ENCODE data around the gene NQO2. TPM values are rescaled to one million over a fixed set of nuclear protein-coding genes. Genes with fewer than 3 reads are reported as not detected.

NQO2 gene
- total RNA-seq, 1 donor from 2014 or later, result 9.4 TPM

GRCh38 chr6:2979819-2980464 is 19.8 kb upstream of the NQO2 start:
- TF ChIP-seq CTCF (IDR thresholded peaks at IDR 0.05; ENCODE audit: insufficient read depth, low read depth, low read length) (no peak), EZH2 (IDR thresholded peaks at IDR 0.05; ENCODE audit: insufficient read depth, low read length) (no peak)
- peaks cover 23% of the 10 kb centered on the region for H3K4me1 ChIP-seq (ENCODE audit: insufficient read depth, low read length)
- peak; percentile 63 for DNase-seq (ENCODE audit: low read depth)
- peaks cover 21% of the 10 kb centered on the region for H3K4me1 Mint-ChIP-seq (ENCODE audit: low read depth, unreplicated experiment)
- H3K36me3 Mint-ChIP-seq (ENCODE audit: low read depth, unreplicated experiment), result no peaks in the 10 kb centered on the region
- no peaks in the 10 kb centered on the region for H3K27me3 ChIP-seq (ENCODE audit: insufficient read depth, low read length)
- H3K9me3 Mint-ChIP-seq (ENCODE audit: unreplicated experiment), result no peaks in the 10 kb centered on the region
- no peaks in the 10 kb centered on the region for H3K79me2 ChIP-seq (ENCODE audit: insufficient read depth, low read length)
- no peak overlapping the region for H3K4me2 ChIP-seq (ENCODE audit: low read length)
- no peaks in the 10 kb centered on the region for H3K9me3 ChIP-seq (ENCODE audit: insufficient read depth, low read depth, low read length)
- FAIRE-seq, result no peak
- H2AFZ ChIP-seq (ENCODE audit: low read depth, low read length), result no peak overlapping the region
- H3K9ac ChIP-seq (ENCODE audit: low read length), result no peak overlapping the region
- no peaks in the 10 kb centered on the region for H3K36me3 ChIP-seq (ENCODE audit: insufficient read depth, low read length)
- no peaks in the 10 kb centered on the region for H4K20me1 ChIP-seq (ENCODE audit: insufficient read depth, low read length)
- peaks cover 11% of the 10 kb centered on the region for H3K27me3 Mint-ChIP-seq (ENCODE audit: low read depth, unreplicated experiment)
- H3K27ac ChIP-seq (ENCODE audit: low read depth, low read length), result no peak overlapping the region
- H3K4me3 ChIP-seq (ENCODE audit: insufficient read depth, low read depth, low read length), result no peak overlapping the region
- H3K4me3 Mint-ChIP-seq (ENCODE audit: unreplicated experiment), result no peak overlapping the region
- H3K27ac Mint-ChIP-seq (ENCODE audit: unreplicated experiment), result no peak overlapping the region

- no peaks in the 10 kb centered on the region for H3K9me3 Mint-ChIP-seq (ENCODE audit: unreplicated experiment)
- no peaks in the 10 kb centered on the region for H3K27me3 ChIP-seq (ENCODE audit: insufficient read depth, low read length)
- H2AFZ ChIP-seq (ENCODE audit: low read depth, low read length), result no peak overlapping the region
- no peak overlapping the region for H3K27ac Mint-ChIP-seq (ENCODE audit: unreplicated experiment)
- no peak overlapping the region for H3K4me3 ChIP-seq (ENCODE audit: insufficient read depth, low read depth, low read length)
- H3K4me2 ChIP-seq (ENCODE audit: low read length), result no peak overlapping the region
- no peaks in the 10 kb centered on the region for H3K9me3 ChIP-seq (ENCODE audit: insufficient read depth, low read depth, low read length)
- no peaks in the 10 kb centered on the region for H3K79me2 ChIP-seq (ENCODE audit: insufficient read depth, low read length)
- peaks cover 21% of the 10 kb centered on the region for H3K4me1 Mint-ChIP-seq (ENCODE audit: low read depth, unreplicated experiment)
- no peak overlapping the region for H3K27ac ChIP-seq (ENCODE audit: low read depth, low read length)
- FAIRE-seq (no peak), DNase-seq (ENCODE audit: low read depth) (no peak)
- no peak for TF ChIP-seq CTCF (IDR thresholded peaks at IDR 0.05; ENCODE audit: insufficient read depth, low read depth, low read length)
- no peak for TF ChIP-seq EZH2 (IDR thresholded peaks at IDR 0.05; ENCODE audit: insufficient read depth, low read length)
- peaks cover 23% of the 10 kb centered on the region for H3K4me1 ChIP-seq (ENCODE audit: insufficient read depth, low read length)
- H4K20me1 ChIP-seq (ENCODE audit: insufficient read depth, low read length), result no peaks in the 10 kb centered on the region
- no peaks in the 10 kb centered on the region for H3K36me3 Mint-ChIP-seq (ENCODE audit: low read depth, unreplicated experiment)
- no peak overlapping the region for H3K9ac ChIP-seq (ENCODE audit: low read length)
- no peak overlapping the region for H3K4me3 Mint-ChIP-seq (ENCODE audit: unreplicated experiment)
- no peaks in the 10 kb centered on the region for H3K36me3 ChIP-seq (ENCODE audit: insufficient read depth, low read length)
- H3K27me3 Mint-ChIP-seq (ENCODE audit: low read depth, unreplicated experiment), result peaks cover 11% of the 10 kb centered on the region
These were observed 19.2 kb upstream of the NQO2 start for GRCh38 chr6:2980465-2980855.

- no peak overlapping the region for H3K9ac ChIP-seq (ENCODE audit: low read length)
- H3K27ac Mint-ChIP-seq (ENCODE audit: unreplicated experiment), result no peak overlapping the region
- H3K4me2 ChIP-seq (ENCODE audit: low read length), result no peak overlapping the region
- no peaks in the 10 kb centered on the region for H3K36me3 Mint-ChIP-seq (ENCODE audit: low read depth, unreplicated experiment)
- no peaks in the 10 kb centered on the region for H4K20me1 ChIP-seq (ENCODE audit: insufficient read depth, low read length)
- no peaks in the 10 kb centered on the region for H3K9me3 ChIP-seq (ENCODE audit: insufficient read depth, low read depth, low read length)
- TF ChIP-seq CTCF (IDR thresholded peaks at IDR 0.05; ENCODE audit: insufficient read depth, low read depth, low read length), result no peak
- no peak for TF ChIP-seq EZH2 (IDR thresholded peaks at IDR 0.05; ENCODE audit: insufficient read depth, low read length)
- H3K4me3 ChIP-seq (ENCODE audit: insufficient read depth, low read depth, low read length), result no peak overlapping the region
- DNase-seq (ENCODE audit: low read depth), result no peak
- H3K27me3 ChIP-seq (ENCODE audit: insufficient read depth, low read length), result no peaks in the 10 kb centered on the region
- H3K9me3 Mint-ChIP-seq (ENCODE audit: unreplicated experiment), result no peaks in the 10 kb centered on the region
- H3K4me1 Mint-ChIP-seq (ENCODE audit: low read depth, unreplicated experiment), result peaks cover 15% of the 10 kb centered on the region
- no peak overlapping the region for H3K27ac ChIP-seq (ENCODE audit: low read depth, low read length)
- FAIRE-seq, result no peak
- no peaks in the 10 kb centered on the region for H3K79me2 ChIP-seq (ENCODE audit: insufficient read depth, low read length)
- H3K4me1 ChIP-seq (ENCODE audit: insufficient read depth, low read length), result peaks cover 25% of the 10 kb centered on the region
- H3K36me3 ChIP-seq (ENCODE audit: insufficient read depth, low read length), result no peaks in the 10 kb centered on the region
- peaks cover 11% of the 10 kb centered on the region for H3K27me3 Mint-ChIP-seq (ENCODE audit: low read depth, unreplicated experiment)
- no peak overlapping the region for H3K4me3 Mint-ChIP-seq (ENCODE audit: unreplicated experiment)
- H2AFZ ChIP-seq (ENCODE audit: low read depth, low read length), result no peak overlapping the region
These were observed 17.1 kb upstream of the NQO2 start for GRCh38 chr6:2982426-2983117.
